HEK293T (cell line): ENCODE measurements around the gene SCN3A.

Experiments used
- ARNT ChIP-seq: fragments of 450-650 bp; IDR thresholded peaks from 2 replicates; pipeline ENCODE4 v1.6.1; 2017; ENCODE audit warnings: mild to moderate bottlenecking
- BHLHE40 ChIP-seq: fragments of 450-650 bp; IDR thresholded peaks from 2 replicates; pipeline ENCODE4 v1.6.1; 2016; ENCODE audit warnings: mild to moderate bottlenecking, moderate library complexity, borderline replicate concordance
- FOXM1 ChIP-seq: fragments of 450-650 bp; IDR thresholded peaks from 2 replicates; pipeline ENCODE4 v1.6.1; 2017; ENCODE audit warnings: mild to moderate bottlenecking, borderline replicate concordance
- TF ChIP-seq, protein P1 (sequence below): fragments of 450-650 bp; IDR thresholded peaks from 2 replicates; pipeline ENCODE4 v1.6.1; 2016

DNA sequence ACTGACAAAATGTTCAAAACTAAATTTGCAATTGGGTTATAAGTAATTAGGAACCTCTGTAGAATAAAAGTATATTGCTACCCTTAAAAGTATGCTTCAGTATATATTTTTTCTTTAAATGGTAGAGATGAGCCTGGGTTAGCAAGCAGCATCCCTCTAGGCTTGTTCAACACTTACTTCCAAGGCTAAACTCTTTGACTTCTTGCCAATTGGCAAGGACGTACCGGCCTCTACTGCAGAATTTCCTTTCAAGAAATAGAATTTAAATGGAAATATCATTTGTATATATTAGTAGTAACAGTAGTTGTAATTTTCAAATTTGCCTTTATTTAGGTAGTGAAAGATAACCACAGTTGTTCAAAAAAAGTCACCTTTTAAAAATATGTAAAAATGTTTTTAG, 143.4 kb downstream of the SCN3A start:
- TF ChIP-seq, protein P1, sequence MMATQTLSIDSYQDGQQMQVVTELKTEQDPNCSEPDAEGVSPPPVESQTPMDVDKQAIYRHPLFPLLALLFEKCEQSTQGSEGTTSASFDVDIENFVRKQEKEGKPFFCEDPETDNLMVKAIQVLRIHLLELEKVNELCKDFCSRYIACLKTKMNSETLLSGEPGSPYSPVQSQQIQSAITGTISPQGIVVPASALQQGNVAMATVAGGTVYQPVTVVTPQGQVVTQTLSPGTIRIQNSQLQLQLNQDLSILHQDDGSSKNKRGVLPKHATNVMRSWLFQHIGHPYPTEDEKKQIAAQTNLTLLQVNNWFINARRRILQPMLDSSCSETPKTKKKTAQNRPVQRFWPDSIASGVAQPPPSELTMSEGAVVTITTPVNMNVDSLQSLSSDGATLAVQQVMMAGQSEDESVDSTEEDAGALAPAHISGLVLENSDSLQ: no peak
- TF ChIP-seq BHLHE40: no peak
- TF ChIP-seq FOXM1: no peak
- TF ChIP-seq ARNT: no peak
